ENCODE measurements around the gene SKA2. TPM values are rescaled to one million over a fixed set of nuclear protein-coding genes. Genes with fewer than 3 reads are reported as not detected.

Gene SKA2
- total and polyA plus RNA-seq, 9 of the 15 experiments (the other 6 are each of a cell fraction or from before 2014, with no cell fraction given) = 58.1 to 183 (median 133) TPM

DNA sequence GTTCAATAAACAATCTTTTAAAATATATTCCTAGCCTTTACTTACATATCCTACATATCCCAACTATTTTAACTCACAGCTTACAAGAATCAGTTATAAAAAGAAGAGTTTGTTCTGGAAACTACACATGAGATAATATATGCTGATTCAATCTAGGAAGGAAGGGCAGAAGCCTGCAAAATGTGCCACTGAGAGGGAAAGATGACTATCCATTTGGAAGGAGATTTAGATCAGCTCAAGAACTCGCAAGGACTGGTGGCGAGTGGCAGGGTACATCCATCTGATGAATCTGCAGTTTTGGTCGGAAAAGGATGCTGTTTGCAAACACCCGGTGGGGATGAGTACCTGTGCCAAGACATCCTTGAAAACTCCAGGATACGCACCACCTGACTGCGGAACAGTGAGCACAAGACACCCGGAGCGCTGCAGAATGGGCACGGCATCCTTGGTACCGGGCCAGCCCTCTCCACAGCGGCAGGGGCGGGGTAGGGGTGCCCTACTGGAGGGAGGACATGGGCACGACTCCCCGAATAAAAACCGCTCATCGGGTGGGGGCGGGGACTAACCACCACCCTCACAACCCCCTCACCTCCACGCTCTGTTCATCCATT is 49.0 kb downstream of the SKA2 start (continued):
- TF ChIP-seq ZNF316 (IDR thresholded peaks at IDR 0.05) (peak; percentile 73), STAG1 (CRISPR knock-in tag; IDR thresholded peaks at IDR 0.05; ENCODE audit: borderline replicate concordance) (0 out of 2 replicates have a peak, but pooled peaks have one; percentile 31), CREB1 (IDR thresholded peaks at IDR 0.05) (no peak), CREB1 (CRISPR knock-in tag; IDR thresholded peaks at IDR 0.05) (no peak), ZEB2 (IDR thresholded peaks at IDR 0.05) (peak; percentile 29; the same call in 1 of the 2 replicates), NFE2 (IDR thresholded peaks at IDR 0.05; ENCODE audit: low read depth) (peak; percentile 54; the same call in 1 of the 2 replicates), KAT7 (CRISPR knock-in tag; IDR thresholded peaks at IDR 0.05; ENCODE audit: borderline replicate concordance) (peak; percentile 87; the same call in 1 of the 2 replicates), MYNN (IDR thresholded peaks at IDR 0.05) (0 out of 2 replicates have a peak, but pooled peaks have one; percentile 14), MYNN (CRISPR knock-in tag; IDR thresholded peaks at IDR 0.05) (no peak), NR3C1 (CRISPR knock-in tag; IDR thresholded peaks at IDR 0.05) (no peak), HNRNPL (IDR thresholded peaks at IDR 0.05; ENCODE audit: low read depth, low read length) (0 out of 2 replicates have a peak, but pooled peaks have one; percentile 41), ZNF347 (CRISPR knock-in tag; IDR thresholded peaks at IDR 0.05; ENCODE audit: low read depth) (no peak), FOXM1 (IDR thresholded peaks at IDR 0.05; ENCODE audit: low read depth) (no peak), FOXM1 (CRISPR knock-in tag; IDR thresholded peaks at IDR 0.05; ENCODE audit: low read depth) (no peak)
- TF ChIP-seq, protein P1, sequence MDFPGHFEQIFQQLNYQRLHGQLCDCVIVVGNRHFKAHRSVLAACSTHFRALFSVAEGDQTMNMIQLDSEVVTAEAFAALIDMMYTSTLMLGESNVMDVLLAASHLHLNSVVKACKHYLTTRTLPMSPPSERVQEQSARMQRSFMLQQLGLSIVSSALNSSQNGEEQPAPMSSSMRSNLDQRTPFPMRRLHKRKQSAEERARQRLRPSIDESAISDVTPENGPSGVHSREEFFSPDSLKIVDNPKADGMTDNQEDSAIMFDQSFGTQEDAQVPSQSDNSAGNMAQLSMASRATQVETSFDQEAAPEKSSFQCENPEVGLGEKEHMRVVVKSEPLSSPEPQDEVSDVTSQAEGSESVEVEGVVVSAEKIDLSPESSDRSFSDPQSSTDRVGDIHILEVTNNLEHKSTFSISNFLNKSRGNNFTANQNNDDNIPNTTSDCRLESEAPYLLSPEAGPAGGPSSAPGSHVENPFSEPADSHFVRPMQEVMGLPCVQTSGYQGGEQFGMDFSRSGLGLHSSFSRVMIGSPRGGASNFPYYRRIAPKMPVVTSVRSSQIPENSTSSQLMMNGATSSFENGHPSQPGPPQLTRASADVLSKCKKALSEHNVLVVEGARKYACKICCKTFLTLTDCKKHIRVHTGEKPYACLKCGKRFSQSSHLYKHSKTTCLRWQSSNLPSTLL (IDR thresholded peaks at IDR 0.05) = no peak
- TF ChIP-seq, protein P2, sequence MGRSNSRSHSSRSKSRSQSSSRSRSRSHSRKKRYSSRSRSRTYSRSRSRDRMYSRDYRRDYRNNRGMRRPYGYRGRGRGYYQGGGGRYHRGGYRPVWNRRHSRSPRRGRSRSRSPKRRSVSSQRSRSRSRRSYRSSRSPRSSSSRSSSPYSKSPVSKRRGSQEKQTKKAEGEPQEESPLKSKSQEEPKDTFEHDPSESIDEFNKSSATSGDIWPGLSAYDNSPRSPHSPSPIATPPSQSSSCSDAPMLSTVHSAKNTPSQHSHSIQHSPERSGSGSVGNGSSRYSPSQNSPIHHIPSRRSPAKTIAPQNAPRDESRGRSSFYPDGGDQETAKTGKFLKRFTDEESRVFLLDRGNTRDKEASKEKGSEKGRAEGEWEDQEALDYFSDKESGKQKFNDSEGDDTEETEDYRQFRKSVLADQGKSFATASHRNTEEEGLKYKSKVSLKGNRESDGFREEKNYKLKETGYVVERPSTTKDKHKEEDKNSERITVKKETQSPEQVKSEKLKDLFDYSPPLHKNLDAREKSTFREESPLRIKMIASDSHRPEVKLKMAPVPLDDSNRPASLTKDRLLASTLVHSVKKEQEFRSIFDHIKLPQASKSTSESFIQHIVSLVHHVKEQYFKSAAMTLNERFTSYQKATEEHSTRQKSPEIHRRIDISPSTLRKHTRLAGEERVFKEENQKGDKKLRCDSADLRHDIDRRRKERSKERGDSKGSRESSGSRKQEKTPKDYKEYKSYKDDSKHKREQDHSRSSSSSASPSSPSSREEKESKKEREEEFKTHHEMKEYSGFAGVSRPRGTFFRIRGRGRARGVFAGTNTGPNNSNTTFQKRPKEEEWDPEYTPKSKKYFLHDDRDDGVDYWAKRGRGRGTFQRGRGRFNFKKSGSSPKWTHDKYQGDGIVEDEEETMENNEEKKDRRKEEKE (IDR thresholded peaks at IDR 0.05; ENCODE audit: borderline replicate concordance in 1 of 2, control insufficient read depth in 1 of 2, low read depth in 2 of 2, low read length in 1 of 2) = peak in 1 of 2 experiments; percentile 53; a peak in 1 of 4 replicates

Measured in K562 (cell line).